ENCODE results near the gene NOX3.

NOX3 gene

GRCh38 chr6:155398221-155398620 lies 57.4 kb downstream of the NOX3 start:
- Mint-ChIP-seq H3K9me3 (no peaks in the 10 kb centered on the region), H3K27ac (no peak overlapping the region), H3K4me3 (no peak overlapping the region), H3K36me3 (ENCODE audit: low read depth) (no peaks in the 10 kb centered on the region), H3K27me3 (ENCODE audit: low read depth) (peaks cover 5% of the 10 kb centered on the region), H3K4me1 (peaks cover 4% of the 10 kb centered on the region)
- TF ChIP-seq, protein P1, sequence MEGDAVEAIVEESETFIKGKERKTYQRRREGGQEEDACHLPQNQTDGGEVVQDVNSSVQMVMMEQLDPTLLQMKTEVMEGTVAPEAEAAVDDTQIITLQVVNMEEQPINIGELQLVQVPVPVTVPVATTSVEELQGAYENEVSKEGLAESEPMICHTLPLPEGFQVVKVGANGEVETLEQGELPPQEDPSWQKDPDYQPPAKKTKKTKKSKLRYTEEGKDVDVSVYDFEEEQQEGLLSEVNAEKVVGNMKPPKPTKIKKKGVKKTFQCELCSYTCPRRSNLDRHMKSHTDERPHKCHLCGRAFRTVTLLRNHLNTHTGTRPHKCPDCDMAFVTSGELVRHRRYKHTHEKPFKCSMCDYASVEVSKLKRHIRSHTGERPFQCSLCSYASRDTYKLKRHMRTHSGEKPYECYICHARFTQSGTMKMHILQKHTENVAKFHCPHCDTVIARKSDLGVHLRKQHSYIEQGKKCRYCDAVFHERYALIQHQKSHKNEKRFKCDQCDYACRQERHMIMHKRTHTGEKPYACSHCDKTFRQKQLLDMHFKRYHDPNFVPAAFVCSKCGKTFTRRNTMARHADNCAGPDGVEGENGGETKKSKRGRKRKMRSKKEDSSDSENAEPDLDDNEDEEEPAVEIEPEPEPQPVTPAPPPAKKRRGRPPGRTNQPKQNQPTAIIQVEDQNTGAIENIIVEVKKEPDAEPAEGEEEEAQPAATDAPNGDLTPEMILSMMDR (IDR thresholded peaks at IDR 0.05; ENCODE audit: unreplicated experiment in 3 of 3) = no peak

- Mint-ChIP-seq H3K27ac (no peak overlapping the region), H3K4me1 (peaks cover 4% of the 10 kb centered on the region), H3K9me3 (no peaks in the 10 kb centered on the region), H3K27me3 (ENCODE audit: low read depth) (peaks cover 5% of the 10 kb centered on the region), H3K4me3 (no peak overlapping the region), H3K36me3 (ENCODE audit: low read depth) (no peaks in the 10 kb centered on the region)
- TF ChIP-seq, protein P1 (IDR thresholded peaks at IDR 0.05; ENCODE audit: unreplicated experiment in 3 of 3) = no peak
Measured at GRCh38 chr6:155397172-155397705, 58.4 kb downstream of the NOX3 start.

GRCh38 chr6:155396605-155397004 lies 59.0 kb downstream of the NOX3 start:
- peaks cover 4% of the 10 kb centered on the region for H3K4me1 Mint-ChIP-seq
- no peaks in the 10 kb centered on the region for H3K36me3 Mint-ChIP-seq (ENCODE audit: low read depth)
- no peak overlapping the region for H3K27ac Mint-ChIP-seq
- TF ChIP-seq, protein P1 (IDR thresholded peaks at IDR 0.05; ENCODE audit: unreplicated experiment in 3 of 3) = no peak
- H3K27me3 Mint-ChIP-seq (ENCODE audit: low read depth) = peaks cover 5% of the 10 kb centered on the region
- no peak overlapping the region for H3K4me3 Mint-ChIP-seq
- H3K9me3 Mint-ChIP-seq = no peaks in the 10 kb centered on the region

DNA sequence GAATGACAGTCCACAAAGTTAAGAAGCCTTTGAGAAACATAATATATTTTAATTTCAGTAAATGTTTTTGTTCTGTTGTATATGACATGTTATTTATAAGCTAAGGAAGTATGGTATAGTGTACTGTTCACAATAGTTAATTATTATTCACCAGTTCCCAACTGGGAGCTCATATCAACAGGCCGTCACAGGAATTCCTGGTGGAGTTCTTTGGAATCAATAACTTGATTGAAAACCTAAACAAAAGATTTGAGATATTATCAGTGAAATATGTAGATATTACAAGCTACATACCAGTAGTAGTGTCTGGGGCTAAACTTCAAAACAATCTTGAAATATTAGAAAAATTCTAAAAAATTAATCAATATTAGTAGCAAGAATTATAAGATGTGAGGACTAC lies 60.3 kb downstream of the NOX3 start:
- H3K4me3 Mint-ChIP-seq = no peak overlapping the region
- no peaks in the 10 kb centered on the region for H3K9me3 Mint-ChIP-seq
- peaks cover 4% of the 10 kb centered on the region for H3K4me1 Mint-ChIP-seq
- TF ChIP-seq, protein P1 (IDR thresholded peaks at IDR 0.05; ENCODE audit: unreplicated experiment in 3 of 3) = no peak
- peaks cover 5% of the 10 kb centered on the region for H3K27me3 Mint-ChIP-seq (ENCODE audit: low read depth)
- H3K27ac Mint-ChIP-seq = no peak overlapping the region
- no peaks in the 10 kb centered on the region for H3K36me3 Mint-ChIP-seq (ENCODE audit: low read depth)

GRCh38 chr6:155389130-155389529 lies 66.5 kb downstream of the NOX3 start:
- TF ChIP-seq, protein P1 (IDR thresholded peaks at IDR 0.05; ENCODE audit: unreplicated experiment in 3 of 3) = no peak
- no peak overlapping the region for H3K4me3 Mint-ChIP-seq
- H3K9me3 Mint-ChIP-seq = peaks cover 3% of the 10 kb centered on the region
- H3K27ac Mint-ChIP-seq = no peak overlapping the region
- H3K36me3 Mint-ChIP-seq (ENCODE audit: low read depth) = no peaks in the 10 kb centered on the region
- no peaks in the 10 kb centered on the region for H3K27me3 Mint-ChIP-seq (ENCODE audit: low read depth)
- no peaks in the 10 kb centered on the region for H3K4me1 Mint-ChIP-seq

DNA sequence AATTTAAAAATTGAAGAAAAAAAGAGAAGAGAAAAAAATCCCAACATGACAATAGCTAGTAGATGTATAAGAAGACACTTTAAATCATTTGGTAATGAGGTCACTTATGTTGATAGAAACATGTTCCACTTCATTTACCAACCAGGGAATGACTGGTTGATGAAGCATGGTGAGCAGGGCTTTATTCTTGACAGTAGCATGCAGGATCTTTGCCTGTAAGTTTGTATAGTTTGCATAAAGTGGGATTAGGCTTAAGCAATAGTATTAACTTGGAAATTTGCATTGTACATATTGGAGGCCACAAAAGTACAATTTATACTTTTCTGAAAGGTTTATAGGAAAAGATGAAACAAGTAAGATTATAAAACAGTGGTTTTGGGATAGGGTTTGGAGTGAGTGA lies 67.0 kb downstream of the NOX3 start:
- Mint-ChIP-seq H3K36me3 (ENCODE audit: low read depth) (no peaks in the 10 kb centered on the region), H3K27me3 (ENCODE audit: low read depth) (no peaks in the 10 kb centered on the region), H3K4me1 (no peaks in the 10 kb centered on the region), H3K4me3 (no peak overlapping the region), H3K9me3 (peaks cover 3% of the 10 kb centered on the region), H3K27ac (no peak overlapping the region)
- TF ChIP-seq, protein P1 (IDR thresholded peaks at IDR 0.05; ENCODE audit: unreplicated experiment in 3 of 3) = no peak

Measured in nephron (organoid).